ENCODE data around the gene ARRDC1.
A peak's percentile ranks its signal among the peaks of the same experiment; 100 is the strongest.

ARRDC1 gene

DNA sequence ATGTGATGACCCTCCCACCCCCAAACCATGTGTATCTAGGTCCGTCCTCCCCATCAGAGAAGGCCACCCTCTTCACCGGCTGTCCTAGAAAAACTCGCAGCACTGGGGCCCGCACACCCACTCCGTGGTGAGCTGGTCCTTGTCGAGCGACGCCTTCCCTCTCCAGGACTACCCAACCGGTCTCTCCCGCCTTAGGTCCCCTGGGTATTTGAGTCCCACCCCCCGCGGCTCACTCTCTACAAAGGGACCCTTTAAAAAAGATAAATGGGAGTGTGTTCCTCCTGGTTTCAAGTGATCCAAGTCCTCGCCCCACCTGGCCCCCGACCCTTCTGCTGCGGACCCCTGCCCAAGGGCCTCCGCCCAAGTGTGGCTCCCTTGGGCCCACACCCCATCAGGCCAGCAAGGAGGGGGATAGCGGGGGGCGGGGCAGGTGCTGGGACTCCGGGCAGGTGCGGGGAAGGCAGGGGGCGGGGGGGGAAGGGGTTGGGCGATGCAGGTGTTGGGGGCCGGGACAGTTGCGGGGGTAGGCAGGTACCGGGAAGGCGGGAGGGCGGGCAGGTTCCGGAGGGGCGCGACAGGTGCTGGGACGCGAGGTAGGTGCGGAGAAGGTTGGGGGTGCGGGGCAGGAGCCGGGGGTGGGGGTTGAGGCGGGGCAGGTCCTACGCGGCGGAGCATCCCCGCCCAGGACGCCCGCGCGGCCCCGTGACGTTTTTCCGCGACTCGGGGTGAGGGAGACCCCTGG lies 970 bp upstream of the ARRDC1 start:
- peak overlapping the region; percentile 52 for H3K4me3 ChIP-seq
- no peak overlapping the region for H3K9ac ChIP-seq (ENCODE audit: insufficient read length)
- H3K36me3 ChIP-seq (ENCODE audit: insufficient read depth, low read length) = no peaks in the 10 kb centered on the region
- no peaks in the 10 kb centered on the region for H3K9me3 ChIP-seq (ENCODE audit: low read depth, low read length)
- TF ChIP-seq EZH2 (IDR thresholded peaks at IDR 0.05) = no peak
- no peak for DNase-seq (ENCODE audit: low read depth, low spot score)
- no peak overlapping the region for H3K27ac ChIP-seq

GRCh38 chr9:137606005-137606621 lies 627 bp downstream of the ARRDC1 start:
- H3K36me3 ChIP-seq (ENCODE audit: insufficient read depth, low read length) = no peaks in the 10 kb centered on the region
- DNase-seq (ENCODE audit: low read depth, low spot score) = no peak
- TF ChIP-seq POLR2AphosphoS5 (IDR thresholded peaks at IDR 0.05; ENCODE audit: borderline replicate concordance, low read depth, low read length) = no peak
- TF ChIP-seq EZH2 (IDR thresholded peaks at IDR 0.05) = no peak
- no peak for TF ChIP-seq FOXP2 (optimal IDR thresholded peaks at IDR 0.05; ENCODE audit: control extremely low read depth, extremely low read length, insufficient read depth)
- no peak overlapping the region for H3K27ac ChIP-seq
- no peaks in the 10 kb centered on the region for H3K9me3 ChIP-seq (ENCODE audit: low read depth, low read length)
- peak overlapping the region; percentile 85 for H3K4me3 ChIP-seq
- peak overlapping the region; percentile 67 for H3K9ac ChIP-seq (ENCODE audit: insufficient read length)

GRCh38 chr9:137606734-137607138 lies 1.2 kb downstream of the ARRDC1 start:
- Histone ChIP-seq H3K27ac (no peak overlapping the region), H3K36me3 (ENCODE audit: insufficient read depth, low read length) (no peaks in the 10 kb centered on the region), H3K9ac (ENCODE audit: insufficient read length) (no peak overlapping the region), H3K4me3 (peak overlapping the region; percentile 85), H3K9me3 (ENCODE audit: low read depth, low read length) (no peaks in the 10 kb centered on the region)
- TF ChIP-seq POLR2AphosphoS5 (IDR thresholded peaks at IDR 0.05; ENCODE audit: borderline replicate concordance, low read depth, low read length) (no peak), EZH2 (IDR thresholded peaks at IDR 0.05) (no peak), FOXP2 (optimal IDR thresholded peaks at IDR 0.05; ENCODE audit: control extremely low read depth, extremely low read length, insufficient read depth) (no peak)
- no peak for DNase-seq (ENCODE audit: low read depth, low spot score)

GRCh38 chr9:137607141-137607857 lies 1.8 kb downstream of the ARRDC1 start:
- H3K9me3 ChIP-seq (ENCODE audit: low read depth, low read length) = no peaks in the 10 kb centered on the region
- H3K4me3 ChIP-seq = no peak overlapping the region
- TF ChIP-seq POLR2AphosphoS5 (IDR thresholded peaks at IDR 0.05; ENCODE audit: borderline replicate concordance, low read depth, low read length) (no peak), FOXP2 (optimal IDR thresholded peaks at IDR 0.05; ENCODE audit: control extremely low read depth, extremely low read length, insufficient read depth) (no peak), EZH2 (IDR thresholded peaks at IDR 0.05) (no peak)
- DNase-seq (ENCODE audit: low read depth, low spot score) = no peak
- no peak overlapping the region for H3K27ac ChIP-seq
- H3K36me3 ChIP-seq (ENCODE audit: insufficient read depth, low read length) = no peaks in the 10 kb centered on the region
- no peak overlapping the region for H3K9ac ChIP-seq (ENCODE audit: insufficient read length)

- no peak overlapping the region for H3K4me3 ChIP-seq
- H3K9ac ChIP-seq (ENCODE audit: insufficient read length) = no peak overlapping the region
- no peak overlapping the region for H3K27ac ChIP-seq
- peaks cover 7% of the 10 kb centered on the region; the same call in 1 of the 2 replicates for H3K36me3 ChIP-seq (ENCODE audit: insufficient read depth, low read length)
- no peak for DNase-seq (ENCODE audit: low read depth, low spot score)
- no peaks in the 10 kb centered on the region for H3K9me3 ChIP-seq (ENCODE audit: low read depth, low read length)
- TF ChIP-seq POLR2AphosphoS5 (IDR thresholded peaks at IDR 0.05; ENCODE audit: borderline replicate concordance, low read depth, low read length) = no peak
- TF ChIP-seq FOXP2 (optimal IDR thresholded peaks at IDR 0.05; ENCODE audit: control extremely low read depth, extremely low read length, insufficient read depth) = no peak
- TF ChIP-seq EZH2 (IDR thresholded peaks at IDR 0.05) = no peak
Measured at GRCh38 chr9:137610944-137611343, 5.5 kb downstream of the ARRDC1 start.

GRCh38 chr9:137611623-137612609 lies 6.4 kb downstream of the ARRDC1 start:
- Histone ChIP-seq H3K4me3 (no peak overlapping the region), H3K36me3 (ENCODE audit: insufficient read depth, low read length) (peaks cover 11% of the 10 kb centered on the region; the same call in 1 of the 2 replicates), H3K9ac (ENCODE audit: insufficient read length) (no peak overlapping the region), H3K27ac (no peak overlapping the region), H3K9me3 (ENCODE audit: low read depth, low read length) (no peaks in the 10 kb centered on the region)
- no peak for DNase-seq (ENCODE audit: low read depth, low spot score)
- TF ChIP-seq POLR2AphosphoS5 (IDR thresholded peaks at IDR 0.05; ENCODE audit: borderline replicate concordance, low read depth, low read length) (peak; percentile 30; the same call in 1 of the 2 replicates), EZH2 (IDR thresholded peaks at IDR 0.05) (no peak)

- H3K4me3 ChIP-seq = no peak overlapping the region
- H3K9me3 ChIP-seq (ENCODE audit: low read depth, low read length) = no peaks in the 10 kb centered on the region
- H3K36me3 ChIP-seq (ENCODE audit: insufficient read depth, low read length) = peaks cover 11% of the 10 kb centered on the region; the same call in 1 of the 2 replicates
- no peak overlapping the region for H3K27ac ChIP-seq
- no peak for TF ChIP-seq FOXP2 (optimal IDR thresholded peaks at IDR 0.05; ENCODE audit: control extremely low read depth, extremely low read length, insufficient read depth)
- TF ChIP-seq EZH2 (IDR thresholded peaks at IDR 0.05) = no peak
- no peak for TF ChIP-seq POLR2AphosphoS5 (IDR thresholded peaks at IDR 0.05; ENCODE audit: borderline replicate concordance, low read depth, low read length)
- no peak for DNase-seq (ENCODE audit: low read depth, low spot score)
- H3K9ac ChIP-seq (ENCODE audit: insufficient read length) = no peak overlapping the region
Measured at GRCh38 chr9:137612741-137613142, 7.3 kb downstream of the ARRDC1 start.

All from SK-N-MC (cell line).